H9 (cell line): Measurements from ENCODE around the gene ABHD5. TPM values are rescaled to one million over a fixed set of nuclear protein-coding genes. Genes with fewer than 3 reads are reported as not detected.

Source experiments
- DNase-seq: peaks from one replicate; pipeline ENCODE4 v3.0.0-alpha.2; 2017
- H2AFZ ChIP-seq: one replicate; pipeline ENCODE4 v1.6.1; 2013; ENCODE audit warnings: mild to moderate bottlenecking, low read length, control low read depth, moderate library complexity
- H2AK5ac ChIP-seq: 2 replicates; pipeline ENCODE4 v1.6.1; 2013; ENCODE audit warnings: low read length, control low read depth, mixed read lengths; ENCODE audit not compliant: insufficient read length
- H2BK120ac ChIP-seq: one replicate; pipeline ENCODE4 v1.6.1; 2013; ENCODE audit warnings: low read depth, mild to moderate bottlenecking, low read length, control low read depth, inconsistent platforms; ENCODE audit not compliant: poor library complexity, severe bottlenecking
- H2BK12ac ChIP-seq: 2 replicates; pipeline ENCODE4 v1.6.1; 2013; ENCODE audit warnings: low read length, control low read depth, mixed read lengths, low read depth; ENCODE audit not compliant: insufficient read length
- H2BK15ac ChIP-seq: 2 replicates; pipeline ENCODE4 v1.6.1; 2013; ENCODE audit warnings: low read depth, low read length, control low read depth
- H2BK20ac ChIP-seq: one replicate; pipeline ENCODE4 v1.6.1; 2013; ENCODE audit warnings: low read depth, mild to moderate bottlenecking, low read length, control low read depth, inconsistent platforms; ENCODE audit not compliant: poor library complexity, severe bottlenecking
- H2BK5ac ChIP-seq: 2 replicates; pipeline ENCODE4 v1.6.1; 2013; ENCODE audit warnings: low read length, control low read depth, mixed read lengths; ENCODE audit not compliant: insufficient read length
- H3K14ac ChIP-seq: 2 replicates; pipeline ENCODE4 v1.6.1; 2013; ENCODE audit warnings: low read length, control low read depth; ENCODE audit not compliant: insufficient read depth
- H3K18ac ChIP-seq: 2 replicates; pipeline ENCODE4 v1.6.1; 2013; ENCODE audit warnings: low read depth, mild to moderate bottlenecking, mixed read lengths, low read length, control low read depth; ENCODE audit not compliant: insufficient read length
- H3K23ac ChIP-seq: 2 replicates; pipeline ENCODE4 v1.6.1; 2013; ENCODE audit warnings: low read length, control low read depth, mixed read lengths, low read depth; ENCODE audit not compliant: insufficient read length
- H3K23me2 ChIP-seq: 2 replicates; pipeline ENCODE4 v1.6.1; 2013; ENCODE audit warnings: low read depth, mild to moderate bottlenecking, mixed read lengths, low read length, control low read depth; ENCODE audit not compliant: insufficient read length, poor library complexity, severe bottlenecking
- H3K27ac ChIP-seq: 2 replicates; pipeline ENCODE4 v1.5.1; 2013; ENCODE audit warnings: low read length, control low read depth, mixed read lengths, low read depth; ENCODE audit not compliant: insufficient read length
- H3K27me3 ChIP-seq: 2 replicates; pipeline ENCODE4 v1.6.1; 2013; ENCODE audit warnings: low read length, control low read depth, inconsistent platforms; ENCODE audit not compliant: insufficient read depth
- H3K4ac ChIP-seq: 2 replicates; pipeline ENCODE4 v1.6.1; 2013; ENCODE audit warnings: low read depth, mild to moderate bottlenecking, control low read depth, inconsistent platforms, low read length, moderate library complexity
- H3K4me1 ChIP-seq: 2 replicates; pipeline ENCODE4 v1.6.1; 2013; ENCODE audit warnings: low read length, control low read depth, inconsistent platforms; ENCODE audit not compliant: insufficient read depth
- H3K4me2 ChIP-seq: 2 replicates; pipeline ENCODE4 v1.6.1; 2013; ENCODE audit warnings: low read length, control low read depth, mixed read lengths; ENCODE audit not compliant: insufficient read length, insufficient read depth
- H3K56ac ChIP-seq: 2 replicates; pipeline ENCODE4 v1.6.1; 2013; ENCODE audit warnings: low read depth, mild to moderate bottlenecking, mixed read lengths, low read length, control low read depth; ENCODE audit not compliant: insufficient read length
- H3K79me1 ChIP-seq: 2 replicates; pipeline ENCODE4 v1.6.1; 2013; ENCODE audit warnings: low read depth, mild to moderate bottlenecking, moderate library complexity, low read length, control low read depth, inconsistent platforms; ENCODE audit not compliant: insufficient read depth, poor library complexity, severe bottlenecking
- H3K79me2 ChIP-seq: 2 replicates; pipeline ENCODE4 v1.6.1; 2013; ENCODE audit warnings: low read length, control low read depth, inconsistent platforms; ENCODE audit not compliant: insufficient read depth
- H3K9ac ChIP-seq: 2 replicates; pipeline ENCODE4 v1.6.1; 2013; ENCODE audit warnings: low read length, control low read depth, mixed read lengths; ENCODE audit not compliant: insufficient read length; ENCODE audit errors: extremely low read depth
- H3K9me3 ChIP-seq: one replicate; pipeline ENCODE4 v1.6.1; 2013; ENCODE audit warnings: low read depth, low read length, inconsistent platforms; ENCODE audit not compliant: control insufficient read depth
- H3T11ph ChIP-seq: one replicate; pipeline ENCODE4 v1.6.1; 2013; ENCODE audit warnings: mild to moderate bottlenecking, low read length, control low read depth, inconsistent platforms
- H4K20me1 ChIP-seq: one replicate; pipeline ENCODE4 v1.6.1; 2013; ENCODE audit not compliant: control insufficient read depth, insufficient read length, insufficient read depth
- H4K5ac ChIP-seq: 2 replicates; pipeline ENCODE4 v1.6.1; 2013; ENCODE audit warnings: low read depth, mild to moderate bottlenecking, mixed read lengths, low read length, control low read depth; ENCODE audit not compliant: insufficient read length
- H4K8ac ChIP-seq: replicated peaks from 2 replicates; pipeline ENCODE4 v1.6.1; 2013; ENCODE audit warnings: low read length, control low read depth, mixed read lengths, low read depth; ENCODE audit not compliant: insufficient read length
- H4K91ac ChIP-seq: 2 replicates; pipeline ENCODE4 v1.6.1; 2013; ENCODE audit warnings: low read depth, mild to moderate bottlenecking, moderate library complexity, mixed read lengths, low read length, control low read depth; ENCODE audit not compliant: insufficient read length
- H3K27ac Mint-ChIP-seq, 3 experiments: 2 replicates in 2 of 3; 3 replicates in 1 of 3; pipeline ENCODE4 v1.8.0; 2020 to 2021; ENCODE audit warnings: mixed read lengths in 3 of 3, mild to moderate bottlenecking in 1 of 3, moderate library complexity in 1 of 3
- H3K27me3 Mint-ChIP-seq: 2 replicates; pipeline ENCODE4 v1.8.0; 2021; ENCODE audit warnings: low read depth, mild to moderate bottlenecking, moderate library complexity, mixed read lengths
- H3K36me3 Mint-ChIP-seq, 3 experiments: 2 replicates in 2 of 3; 3 replicates in 1 of 3; pipeline ENCODE4 v1.8.0; 2020 to 2021; ENCODE audit warnings: low read depth in 3 of 3, mixed read lengths in 3 of 3; ENCODE audit not compliant: insufficient read depth in 1 of 3
- H3K4me1 Mint-ChIP-seq, 2 experiments: 2 replicates each; pipeline ENCODE4 v1.8.0; 2020; ENCODE audit warnings: mixed read lengths in 2 of 2
- H3K4me3 Mint-ChIP-seq, 2 experiments: 2 replicates in 1 of 2; 3 replicates in 1 of 2; pipeline ENCODE4 v1.8.0; 2020 to 2021; ENCODE audit warnings: mild to moderate bottlenecking in 2 of 2, mixed read lengths in 2 of 2, moderate library complexity in 1 of 2
- H3K9me3 Mint-ChIP-seq, 2 experiments: 2 replicates in 1 of 2; 3 replicates in 1 of 2; pipeline ENCODE4 v1.8.0; 2020; ENCODE audit warnings: mild to moderate bottlenecking in 2 of 2, mixed read lengths in 2 of 2, moderate library complexity in 1 of 2
- WGBS: extraction: QIAGEN DNeasy Blood & Tissue Kit; methylation state at CpG from one replicate; pipeline ENCODE4 v1.1.7; 2013; ENCODE audit warnings: missing lambda C conversion rate, low lambda C conversion rate, mixed read lengths; ENCODE audit not compliant: insufficient read length; ENCODE audit errors: extremely low coverage; 5-methylcytosine and 5-hydroxymethylcytosine counted together
- total RNA-seq: library from RNA; stranded (reverse); gene quantifications from 2 replicates; pipeline ENCODE4 v1.2.1, GENCODE V29; 2021
- TF ChIP-seq, protein P1 (sequence below): fragments of 200-600 bp; sonication (generic); conservative IDR thresholded peaks from 3 replicates; pipeline ENCODE4 v1.8.0; 2021; ENCODE audit warnings: antibody characterized with exemption, mild to moderate bottlenecking

ABHD5 gene
- total RNA-seq, 1 experiment from 2014 or later: 13.1 TPM

DNA sequence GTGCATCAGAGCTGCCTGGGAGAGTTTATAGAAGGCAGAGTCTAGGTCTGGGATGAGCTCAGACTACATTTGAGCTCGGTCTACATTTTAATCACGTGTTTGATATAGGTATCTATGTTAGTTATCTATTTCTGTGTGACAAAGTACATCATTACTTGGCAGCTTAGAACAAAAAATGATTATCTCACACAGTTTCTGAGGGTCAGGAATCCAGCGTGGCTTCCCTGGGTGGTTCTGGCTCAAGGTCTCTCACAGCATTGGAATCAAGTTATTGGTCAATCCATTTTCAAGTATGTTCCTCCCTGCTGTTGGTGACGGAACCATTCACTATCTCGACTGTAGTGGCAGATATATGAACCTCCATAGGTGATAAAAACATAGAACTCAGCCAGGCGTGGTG is 71.7 kb downstream of the ABHD5 start:
- no peak overlapping the region for H2BK15ac ChIP-seq
- H3K4ac ChIP-seq: no peak overlapping the region
- no peaks in the 10 kb centered on the region for H3K79me2 ChIP-seq
- no peaks in the 10 kb centered on the region for H3K23me2 ChIP-seq
- H3K18ac ChIP-seq: no peak overlapping the region
- H2BK20ac ChIP-seq: no peak overlapping the region
- no peak overlapping the region for H3K14ac ChIP-seq
- no peak overlapping the region for H4K5ac ChIP-seq
- H3K23ac ChIP-seq: no peak overlapping the region
- no peak overlapping the region for H3K27ac ChIP-seq
- H3K9me3 Mint-ChIP-seq: no peaks in the 10 kb centered on the region
- H3K27me3 Mint-ChIP-seq: no peaks in the 10 kb centered on the region; the same call in 1 of the 2 replicates
- no peak overlapping the region for H4K91ac ChIP-seq
- H4K8ac ChIP-seq: no peak overlapping the region
- H2AK5ac ChIP-seq: no peak overlapping the region
- no peak overlapping the region for H2AFZ ChIP-seq
- H3K4me3 Mint-ChIP-seq: no peak overlapping the region
- TF ChIP-seq, protein P1, sequence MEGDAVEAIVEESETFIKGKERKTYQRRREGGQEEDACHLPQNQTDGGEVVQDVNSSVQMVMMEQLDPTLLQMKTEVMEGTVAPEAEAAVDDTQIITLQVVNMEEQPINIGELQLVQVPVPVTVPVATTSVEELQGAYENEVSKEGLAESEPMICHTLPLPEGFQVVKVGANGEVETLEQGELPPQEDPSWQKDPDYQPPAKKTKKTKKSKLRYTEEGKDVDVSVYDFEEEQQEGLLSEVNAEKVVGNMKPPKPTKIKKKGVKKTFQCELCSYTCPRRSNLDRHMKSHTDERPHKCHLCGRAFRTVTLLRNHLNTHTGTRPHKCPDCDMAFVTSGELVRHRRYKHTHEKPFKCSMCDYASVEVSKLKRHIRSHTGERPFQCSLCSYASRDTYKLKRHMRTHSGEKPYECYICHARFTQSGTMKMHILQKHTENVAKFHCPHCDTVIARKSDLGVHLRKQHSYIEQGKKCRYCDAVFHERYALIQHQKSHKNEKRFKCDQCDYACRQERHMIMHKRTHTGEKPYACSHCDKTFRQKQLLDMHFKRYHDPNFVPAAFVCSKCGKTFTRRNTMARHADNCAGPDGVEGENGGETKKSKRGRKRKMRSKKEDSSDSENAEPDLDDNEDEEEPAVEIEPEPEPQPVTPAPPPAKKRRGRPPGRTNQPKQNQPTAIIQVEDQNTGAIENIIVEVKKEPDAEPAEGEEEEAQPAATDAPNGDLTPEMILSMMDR: no peak
- no peaks in the 10 kb centered on the region for H4K20me1 ChIP-seq
- H3K79me1 ChIP-seq: no peaks in the 10 kb centered on the region
- no peak overlapping the region for H2BK12ac ChIP-seq
- no peak overlapping the region for H2BK5ac ChIP-seq
- WGBS: no CpG with 5 or more reads among the region's 6 CpGs
- no peaks in the 10 kb centered on the region for H3K36me3 Mint-ChIP-seq
- H3K9me3 ChIP-seq: no peaks in the 10 kb centered on the region
- peaks cover 20 to 23% of the 10 kb centered on the region in 2 experiments for H3K4me1 Mint-ChIP-seq
- H3K27me3 ChIP-seq: no peaks in the 10 kb centered on the region
- peaks cover 3% of the 10 kb centered on the region; the same call in 1 of the 2 replicates for H3K4me1 ChIP-seq
- no peak overlapping the region for H3K56ac ChIP-seq
- H3K9ac ChIP-seq: no peak overlapping the region
- H3K4me2 ChIP-seq: no peak overlapping the region
- no peak overlapping the region for H3K27ac Mint-ChIP-seq
- no peak for DNase-seq
- no peak overlapping the region for H3T11ph ChIP-seq
- no peak overlapping the region for H2BK120ac ChIP-seq
